Endothelial cell of umbilical vein (primary cell): ENCODE results near the gene TMTC1. TPM values are rescaled to one million over a fixed set of nuclear protein-coding genes. Genes with fewer than 3 reads are reported as not detected.

Experiments used
- BruUV-seq: library from RNA; stranded (reverse); fragments of 400-500 nt; replicated peaks from 2 replicates; lab custom pipeline; 2021; lab: Mats Ljungman, UMichigan
- CTCF ChIA-PET: fragments of 300-600, 350-600 bp; sonication (Branson Sonifier 250); formaldehyde crosslinking; loops from one replicate; lab custom pipeline; 2021; ENCODE audit warnings: antibody characterized with exemption, inconsistent platforms; lab: Charles Lee
- POLR2A ChIA-PET: fragments of 300-600, 350-600 bp; sonication (Branson Sonifier 250); formaldehyde crosslinking; loops from one replicate; lab custom pipeline; 2021; ENCODE audit warnings: antibody characterized with exemption, inconsistent platforms; lab: Charles Lee
- DNase-seq: peaks from one replicate; pipeline ENCODE4 v3.0.0-alpha.2; 2011; ENCODE audit warnings: low read depth, low spot score
- FAIRE-seq: peaks from 2 replicates; lab custom pipeline; 2011; peaks lifted over from hg19 to GRCh38; lab: Jason Lieb, UNC
- H2AFZ ChIP-seq: 2 replicates; pipeline ENCODE4 v1.6.0; 2012; ENCODE audit warnings: low read depth, low read length, control low read depth, inconsistent platforms
- H3K27ac ChIP-seq: 2 replicates; pipeline ENCODE4 v1.5.1; 2011; ENCODE audit warnings: low read depth, mild to moderate bottlenecking, control low read depth, low read length, moderate library complexity; ENCODE audit not compliant: insufficient read depth
- H3K27me3 ChIP-seq, 2 experiments: 2 replicates each; pipeline versions ENCODE4 v1.6.0 to v1.6.1; 2011; ENCODE audit warnings: low read length in 2 of 2, mixed read lengths in 1 of 2; ENCODE audit not compliant: control insufficient read depth in 2 of 2, insufficient read depth in 2 of 2
- H3K36me3 ChIP-seq, 2 experiments: 2 replicates in 1 of 2; 3 replicates in 1 of 2; pipeline ENCODE4 v1.5.1; 2011; ENCODE audit warnings: low read length in 2 of 2, mild to moderate bottlenecking in 1 of 2, moderate library complexity in 1 of 2; ENCODE audit not compliant: control insufficient read depth in 2 of 2, insufficient read depth in 2 of 2; ENCODE audit errors: extremely low read depth in 1 of 2
- H3K4me1 ChIP-seq: 3 replicates; pipeline ENCODE4 v1.5.1; 2011; ENCODE audit warnings: mild to moderate bottlenecking, low read length; ENCODE audit not compliant: control insufficient read depth, insufficient read depth; ENCODE audit errors: extremely low read depth
- H3K4me2 ChIP-seq: 2 replicates; pipeline ENCODE4 v1.6.1; 2011; ENCODE audit warnings: low read length, control low read depth, mixed read lengths; ENCODE audit not compliant: insufficient read depth
- H3K4me3 ChIP-seq, 3 experiments: fragments of 200-600 bp in 1 of 3; sonication (generic), shearing (Covaris generic) in 1 of 3; replicated peaks in 1 of 3; 2 replicates each; pipeline ENCODE4 v1.5.1; 2011 to 2016; ENCODE audit warnings: control low read depth in 3 of 3, low read length in 3 of 3, mild to moderate bottlenecking in 2 of 3, inconsistent platforms in 1 of 3, low read depth in 1 of 3, moderate library complexity in 1 of 3; ENCODE audit not compliant: insufficient read depth in 1 of 3
- H3K79me2 ChIP-seq: 2 replicates; pipeline ENCODE4 v1.6.0; 2012; ENCODE audit warnings: low read length, inconsistent platforms; ENCODE audit not compliant: control insufficient read depth, insufficient read depth
- H3K9ac ChIP-seq: replicated peaks from 2 replicates; pipeline ENCODE3; 2011; ENCODE audit warnings: low read length, control low read depth; ENCODE audit not compliant: insufficient read depth; ENCODE audit errors: extremely low read depth
- H3K9me1 ChIP-seq: replicated peaks from 3 replicates; pipeline ENCODE4 v1.6.0; 2011; ENCODE audit warnings: mild to moderate bottlenecking, low read length; ENCODE audit not compliant: control insufficient read depth, insufficient read depth; ENCODE audit errors: extremely low read depth
- H3K9me3 ChIP-seq: replicated peaks from 2 replicates; pipeline ENCODE4 v1.5.1; 2012; ENCODE audit warnings: low read length, inconsistent platforms; ENCODE audit not compliant: control insufficient read depth, insufficient read depth
- H4K20me1 ChIP-seq: replicated peaks from 2 replicates; pipeline ENCODE3; 2011; ENCODE audit warnings: mild to moderate bottlenecking, low read length; ENCODE audit not compliant: control insufficient read depth, insufficient read depth; ENCODE audit errors: extremely low read depth
- EZH2 ChIP-seq: IDR thresholded peaks from 2 replicates; pipeline ENCODE4 v1.6.1; 2012; ENCODE audit warnings: borderline replicate concordance, low read depth, mild to moderate bottlenecking, moderate library complexity, low read length, inconsistent platforms; ENCODE audit not compliant: severe bottlenecking
- FOS ChIP-seq: IDR thresholded peaks from 2 replicates; pipeline ENCODE4 v1.6.1; 2011; ENCODE audit warnings: mild to moderate bottlenecking, low read length, moderate library complexity, borderline replicate concordance; ENCODE audit not compliant: insufficient read depth
- GATA2 ChIP-seq: IDR thresholded peaks from 2 replicates; pipeline ENCODE4 v1.7.0; 2011; ENCODE audit warnings: low read depth, mild to moderate bottlenecking, moderate library complexity, mixed read lengths, low read length; ENCODE audit not compliant: insufficient read length, insufficient read depth
- JUN ChIP-seq: IDR thresholded peaks from 2 replicates; pipeline ENCODE4 v1.6.1; 2011; ENCODE audit warnings: borderline replicate concordance, low read depth; ENCODE audit not compliant: insufficient read length, insufficient read depth
- MYC ChIP-seq: IDR thresholded peaks from one replicate; pipeline ENCODE4 v1.6.1; 2011; ENCODE audit warnings: mild to moderate bottlenecking, low read depth, low read length
- POLR2A ChIP-seq: IDR thresholded peaks from 2 replicates; pipeline ENCODE4 v1.6.1; 2012; ENCODE audit warnings: low read depth, mild to moderate bottlenecking, control low read depth, low read length
- POLR2AphosphoS5 ChIP-seq: IDR thresholded peaks from 2 replicates; pipeline ENCODE4 v1.6.1; 2012; ENCODE audit warnings: low read depth, mild to moderate bottlenecking, control low read depth, low read length, moderate library complexity; ENCODE audit not compliant: insufficient read depth
- dilution Hi-C: fragments of 300-500 bp; cut with MboI; formaldehyde crosslinking; loops from one replicate; pipeline ENCODE4 v1.15.0; 2019; ENCODE audit warnings: low sequenced_read_pairs; ENCODE audit not compliant: extremely low pct_ligation_motif_present
- intact Hi-C: fragments of 100-400 bp; cut with micrococcal nuclease; formaldehyde crosslinking; loops from one replicate; pipeline ENCODE4 v1.10.0; 2022
- polyA plus RNA-seq, 4 experiments: library from polyadenylated mRNA; depleted of rRNA in 3 of 4; stranded (reverse) in 3 of 4; unstranded in 1 of 4; fragments of >200 nt; gene quantifications; 2 replicates each; pipeline versions ENCODE4 v1.2.1 to v1.2.3, GENCODE V29; 2011 to 2012; ENCODE audit warnings: missing spikeins in 1 of 4
- total RNA-seq: library from RNA; stranded (reverse); gene quantifications from 2 replicates; pipeline ENCODE4 v1.2.3, GENCODE V29; 2021
- TF ChIP-seq, protein P1 (sequence below), 2 donors: IDR thresholded peaks; 1 replicate in 1 of 2; 2 replicates in 1 of 2; pipeline ENCODE4 v1.5.1; 2011; ENCODE audit warnings: low read length in 2 of 2, mild to moderate bottlenecking in 2 of 2, moderate library complexity in 2 of 2, control low read depth in 1 of 2, inconsistent platforms in 1 of 2, low read depth in 1 of 2; ENCODE audit not compliant: insufficient read depth in 1 of 2; ENCODE audit errors: extremely low read depth in 1 of 2
- TF ChIP-seq, protein P2 (sequence below): IDR thresholded peaks from 2 replicates; pipeline ENCODE4 v1.6.1; 2011; ENCODE audit not compliant: insufficient read depth, insufficient read length

The TMTC1 gene
- total and polyA plus RNA-seq, 2 donors (not counting 3 experiments of a cell fraction or from before 2014, with no cell fraction given): 5.4 to 5.9 TPM

DNA sequence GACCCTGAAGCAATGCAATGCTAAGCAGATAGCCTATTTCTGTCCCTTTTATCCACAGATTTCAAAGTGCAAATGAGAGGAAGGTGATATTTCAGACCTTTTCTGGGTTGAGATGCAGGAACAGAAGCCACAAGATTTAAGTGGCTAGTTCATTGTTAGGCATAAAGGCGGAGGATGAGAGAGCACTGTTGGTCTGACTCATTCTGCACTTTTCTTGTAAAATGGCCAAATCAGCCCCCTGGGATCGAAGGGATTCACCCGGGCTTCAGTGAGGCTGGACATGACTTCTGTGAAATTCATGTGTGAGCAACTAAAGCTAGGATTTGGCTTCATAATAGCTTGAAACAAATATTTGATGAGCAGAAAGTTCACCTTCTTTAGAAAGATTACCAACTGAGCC, 184.4 kb downstream of the TMTC1 start:
- POLR2A ChIA-PET: no interaction called here
- H3K4me3 ChIP-seq: no peak overlapping the region
- H3K27ac ChIP-seq: no peak overlapping the region
- intact Hi-C loops: no loop called here
- dilution Hi-C loops: no loop called here
- CTCF ChIA-PET: interaction anchor here (1.7 kb wide), 1 partner anchor 143 kb away, joined by 3 read pairs; no protein-coding TSS in a partner anchor
- BruUV-seq: no TSS peak
- no peaks in the 10 kb centered on the region for H3K9me3 ChIP-seq
- no peak overlapping the region for H3K9ac ChIP-seq
- H3K9me1 ChIP-seq: peaks cover 2% of the 10 kb centered on the region
- no peak overlapping the region for H2AFZ ChIP-seq
- H3K36me3 ChIP-seq: no peaks in the 10 kb centered on the region
- no peaks in the 10 kb centered on the region for H3K4me1 ChIP-seq
- FAIRE-seq (no peak), DNase-seq (no peak)
- no peaks in the 10 kb centered on the region for H3K79me2 ChIP-seq
- H4K20me1 ChIP-seq: no peaks in the 10 kb centered on the region
- no peaks in the 10 kb centered on the region for H3K27me3 ChIP-seq
- no peak overlapping the region for H3K4me2 ChIP-seq
- TF ChIP-seq, protein P1, sequence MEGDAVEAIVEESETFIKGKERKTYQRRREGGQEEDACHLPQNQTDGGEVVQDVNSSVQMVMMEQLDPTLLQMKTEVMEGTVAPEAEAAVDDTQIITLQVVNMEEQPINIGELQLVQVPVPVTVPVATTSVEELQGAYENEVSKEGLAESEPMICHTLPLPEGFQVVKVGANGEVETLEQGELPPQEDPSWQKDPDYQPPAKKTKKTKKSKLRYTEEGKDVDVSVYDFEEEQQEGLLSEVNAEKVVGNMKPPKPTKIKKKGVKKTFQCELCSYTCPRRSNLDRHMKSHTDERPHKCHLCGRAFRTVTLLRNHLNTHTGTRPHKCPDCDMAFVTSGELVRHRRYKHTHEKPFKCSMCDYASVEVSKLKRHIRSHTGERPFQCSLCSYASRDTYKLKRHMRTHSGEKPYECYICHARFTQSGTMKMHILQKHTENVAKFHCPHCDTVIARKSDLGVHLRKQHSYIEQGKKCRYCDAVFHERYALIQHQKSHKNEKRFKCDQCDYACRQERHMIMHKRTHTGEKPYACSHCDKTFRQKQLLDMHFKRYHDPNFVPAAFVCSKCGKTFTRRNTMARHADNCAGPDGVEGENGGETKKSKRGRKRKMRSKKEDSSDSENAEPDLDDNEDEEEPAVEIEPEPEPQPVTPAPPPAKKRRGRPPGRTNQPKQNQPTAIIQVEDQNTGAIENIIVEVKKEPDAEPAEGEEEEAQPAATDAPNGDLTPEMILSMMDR (IDR thresholded peaks at IDR 0.05; ENCODE audit: extremely low read depth in 1 of 2, insufficient read depth in 1 of 2, low read depth in 1 of 2, low read length in 2 of 2): no peak
- TF ChIP-seq GATA2 (no peak), MYC (no peak)

DNA sequence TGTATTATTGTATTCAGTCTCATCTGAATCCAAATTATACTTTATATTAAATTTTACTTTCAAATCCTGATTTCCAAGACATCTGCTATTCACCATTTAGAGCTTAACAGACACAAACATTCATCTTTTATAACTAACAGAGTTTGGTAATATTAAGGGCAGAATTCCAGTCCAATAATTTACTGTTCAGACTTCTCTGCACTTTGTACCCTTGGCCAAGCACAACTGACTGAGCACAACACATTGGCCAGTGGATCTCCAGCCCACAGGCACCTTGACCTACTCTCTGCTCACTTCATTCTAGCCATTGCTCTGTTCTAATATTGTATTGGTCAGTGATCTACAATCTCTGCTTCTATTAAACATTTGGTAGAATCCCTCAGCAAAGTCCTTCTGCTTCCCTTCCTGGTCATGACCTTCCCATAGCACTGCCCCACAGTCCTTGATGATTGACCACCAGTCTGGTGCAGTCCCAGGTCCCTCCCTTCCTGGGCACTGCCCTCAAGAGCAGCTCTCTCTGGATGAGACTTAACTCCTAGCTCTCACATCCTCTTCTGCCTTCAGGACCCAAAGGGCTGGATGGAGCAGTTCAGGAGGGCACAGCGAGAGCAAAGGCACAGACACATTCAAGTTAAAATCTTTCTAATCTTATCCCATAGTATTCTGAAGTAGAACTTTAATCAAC, 188.5 kb downstream of the TMTC1 start:
- no peaks in the 10 kb centered on the region for H4K20me1 ChIP-seq
- no peak overlapping the region for H3K9ac ChIP-seq
- no peaks in the 10 kb centered on the region for H3K4me1 ChIP-seq
- no peak overlapping the region for H3K27ac ChIP-seq
- DNase-seq: no peak
- H3K27me3 ChIP-seq: no peaks in the 10 kb centered on the region
- ChIA-PET CTCF (no interaction called here), POLR2A (no interaction called here)
- intact Hi-C loops: no loop called here
- no peak for FAIRE-seq
- BruUV-seq: no TSS peak
- H3K4me3 ChIP-seq: no peak overlapping the region
- H3K9me1 ChIP-seq: no peaks in the 10 kb centered on the region
- no peaks in the 10 kb centered on the region for H3K9me3 ChIP-seq
- dilution Hi-C loops: no loop called here
- no peaks in the 10 kb centered on the region for H3K36me3 ChIP-seq
- no peak overlapping the region for H2AFZ ChIP-seq
- H3K4me2 ChIP-seq: no peak overlapping the region
- no peaks in the 10 kb centered on the region for H3K79me2 ChIP-seq
- TF ChIP-seq EZH2: no peak
- TF ChIP-seq JUN: no peak
- TF ChIP-seq POLR2A: no peak
- TF ChIP-seq, protein P2, sequence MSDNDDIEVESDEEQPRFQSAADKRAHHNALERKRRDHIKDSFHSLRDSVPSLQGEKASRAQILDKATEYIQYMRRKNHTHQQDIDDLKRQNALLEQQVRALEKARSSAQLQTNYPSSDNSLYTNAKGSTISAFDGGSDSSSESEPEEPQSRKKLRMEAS: no peak
- TF ChIP-seq, protein P1 (IDR thresholded peaks at IDR 0.05; ENCODE audit: extremely low read depth in 1 of 2, insufficient read depth in 1 of 2, low read depth in 1 of 2, low read length in 2 of 2): no peak
- TF ChIP-seq POLR2AphosphoS5: no peak
- no peak for TF ChIP-seq FOS
